Stimulated activated CD4-positive, alpha-beta T cell treated with anti-CD3 and anti-CD28 coated beads, Interleukin-1b, Interleukin-23, amount 100 ng/mL, for 24 hours (primary cell): Measurements from ENCODE around the gene TNFRSF1A.
A peak's percentile ranks its signal among the peaks of the same experiment; 100 is the strongest.

Source experiments
- DNase-seq, 4 experiments: peaks; one replicate each; pipeline ENCODE4 v3.0.0-alpha.2; 2020; ENCODE audit warnings: low read depth in 4 of 4, low spot score in 1 of 4

Gene TNFRSF1A

DNA sequence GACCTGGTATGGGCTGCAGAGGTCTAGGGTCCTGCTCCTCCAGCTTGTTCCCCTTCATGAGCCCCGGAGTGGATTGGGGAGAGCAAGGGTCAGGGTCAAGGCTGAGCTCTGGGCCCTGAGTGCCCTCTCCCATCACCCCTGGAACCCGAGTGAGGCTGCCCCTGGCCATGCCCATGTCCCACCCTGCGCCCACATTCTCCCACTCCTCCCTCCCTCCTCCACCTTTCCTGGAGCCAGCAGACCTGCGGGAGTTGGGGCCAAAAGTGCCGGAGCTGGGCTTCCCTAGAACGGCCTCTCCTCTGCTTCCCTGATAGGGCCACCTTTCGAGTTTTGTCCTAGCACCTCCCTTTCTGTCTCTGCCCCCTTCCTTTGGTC, 32.9 kb upstream of the TNFRSF1A start:
- DNase-seq, result no peak

DNA sequence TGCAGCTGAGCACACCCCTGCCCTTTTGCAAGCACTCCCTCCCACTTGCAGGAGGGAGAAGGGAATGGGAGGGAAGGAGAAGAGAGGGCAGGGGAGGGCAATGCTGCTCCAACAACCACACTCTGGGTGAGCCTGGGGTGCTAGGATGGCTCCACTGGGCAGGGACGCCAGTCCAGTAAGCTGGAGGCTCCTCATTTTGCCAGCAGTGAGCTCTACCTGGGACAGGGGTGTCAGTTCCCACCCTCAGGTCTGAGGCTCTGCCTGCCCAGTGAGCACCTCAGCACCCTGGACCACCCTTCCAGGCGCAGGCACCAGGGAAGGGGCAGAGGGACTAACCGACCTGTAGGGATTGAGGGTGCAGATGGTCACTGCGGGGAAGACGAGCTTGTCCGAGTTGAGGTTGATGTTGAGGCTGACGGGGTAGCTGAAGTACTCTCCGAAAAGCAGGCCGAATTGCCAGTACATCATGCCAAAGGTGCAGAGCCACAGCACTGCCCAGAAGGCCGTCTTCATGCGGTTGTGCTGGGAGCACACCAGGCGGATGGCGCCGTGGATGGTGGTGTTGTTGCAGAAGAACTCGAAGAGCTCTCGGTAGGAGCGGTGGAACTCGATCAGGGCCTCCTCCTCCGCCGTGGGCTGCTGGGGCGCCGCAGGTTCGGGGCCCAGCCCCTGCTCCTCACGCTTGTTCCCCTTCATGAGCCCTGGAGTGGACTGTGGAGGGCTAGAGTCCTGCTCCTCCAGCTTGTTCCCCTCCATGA, 32.3 kb upstream of the TNFRSF1A start:
- no peak for DNase-seq

DNA sequence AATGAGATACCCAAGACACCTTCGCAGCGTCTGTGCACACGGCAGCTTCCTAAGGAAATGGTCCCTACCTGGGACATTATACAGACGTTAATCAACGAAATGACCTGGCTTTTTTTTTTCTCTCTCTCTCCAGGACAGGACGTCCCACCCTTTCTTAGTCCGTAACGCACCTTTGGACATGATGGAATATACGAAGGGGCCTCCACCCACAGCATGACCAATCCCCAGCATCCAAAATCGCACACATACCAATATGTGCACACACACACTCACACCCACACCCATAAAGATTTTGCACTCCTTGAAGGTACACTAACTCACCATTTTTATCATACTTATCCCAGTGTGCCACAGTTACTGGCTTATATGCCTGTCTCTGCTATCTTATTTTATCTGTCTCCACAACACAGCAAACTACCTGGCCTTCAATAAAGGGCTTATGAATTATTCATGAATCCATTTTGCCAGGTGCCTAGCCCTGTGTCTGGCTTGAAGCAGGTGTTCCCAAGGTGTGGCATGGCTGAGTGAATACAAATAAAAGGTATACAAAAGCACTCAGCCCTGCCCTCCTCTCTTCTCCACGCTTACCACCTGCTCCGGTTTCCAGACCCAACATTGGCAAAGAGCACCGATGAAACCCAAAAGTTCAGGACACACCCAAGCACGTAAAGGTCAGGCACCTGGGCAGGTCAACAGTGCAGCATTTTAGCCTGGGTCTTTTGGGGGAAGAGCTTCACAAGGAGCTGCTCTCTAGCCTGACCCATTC, 31.3 kb upstream of the TNFRSF1A start:
- no peak for DNase-seq

DNA sequence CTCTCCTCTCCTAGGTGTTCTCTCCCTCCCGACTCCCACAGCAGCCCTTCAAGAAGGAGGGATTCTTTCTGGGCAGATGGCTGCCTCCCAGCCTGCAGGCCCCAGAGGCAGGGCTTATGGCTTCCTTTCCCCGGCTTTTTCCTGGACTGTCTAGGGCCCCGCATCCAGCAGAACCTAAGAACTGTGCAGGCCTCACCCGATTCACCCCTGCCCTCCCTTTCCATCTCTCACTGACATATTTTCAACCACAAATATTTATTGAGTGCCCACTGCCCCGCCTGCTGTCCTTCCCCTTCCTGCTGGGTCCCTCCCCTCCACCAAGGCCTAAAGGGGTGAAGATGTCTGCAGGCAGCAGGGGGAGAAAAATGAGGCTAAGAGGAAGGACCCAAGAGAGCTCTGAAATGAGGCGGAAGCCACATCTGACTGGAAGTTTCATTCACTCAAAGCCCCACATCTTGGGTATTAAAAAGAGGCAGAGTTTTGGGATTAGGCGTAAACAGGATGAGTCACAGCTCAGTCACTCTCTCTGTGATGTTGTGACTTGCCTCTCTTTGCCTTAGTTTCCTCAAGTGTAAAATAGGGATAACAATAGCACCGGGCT, 30.6 kb upstream of the TNFRSF1A start:
- DNase-seq, result no peak

DNA sequence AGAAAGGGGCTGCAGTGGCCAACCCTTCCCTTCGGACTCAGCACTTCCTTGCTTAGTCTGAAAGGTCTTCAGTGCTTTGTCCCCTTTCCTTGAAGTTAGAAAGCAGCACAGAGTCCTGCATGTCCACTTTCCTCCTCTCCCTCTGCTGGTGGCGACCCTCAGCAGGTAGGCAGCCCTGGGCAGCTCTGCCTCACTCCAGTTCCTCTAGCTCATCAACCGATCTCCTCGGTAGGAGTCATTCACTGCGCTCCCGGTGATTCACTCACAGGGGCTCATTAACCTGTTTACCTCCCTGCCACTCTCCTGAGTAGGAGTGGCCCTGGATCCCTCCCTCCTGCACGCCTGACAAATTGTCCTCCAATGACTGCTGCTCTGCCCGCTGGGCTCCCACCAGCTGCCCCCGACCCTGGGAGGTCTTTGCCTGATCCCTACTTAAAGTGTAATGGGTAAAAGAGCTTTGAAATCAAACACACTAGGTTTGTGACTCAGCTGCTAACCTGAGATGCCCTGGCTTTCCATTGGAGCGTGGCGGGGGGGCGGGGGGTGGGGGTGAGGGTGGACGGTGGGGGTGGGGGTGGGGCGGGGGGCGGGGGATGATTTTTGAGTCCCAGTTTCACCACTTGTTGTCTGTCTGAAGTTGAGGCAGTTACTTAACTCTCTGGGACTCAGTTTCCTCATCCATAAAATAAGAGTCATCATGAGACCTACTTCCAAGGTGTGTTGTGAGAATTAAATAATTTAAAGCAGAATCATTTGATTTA, 29.3 kb upstream of the TNFRSF1A start:
- DNase-seq, result no peak

DNA sequence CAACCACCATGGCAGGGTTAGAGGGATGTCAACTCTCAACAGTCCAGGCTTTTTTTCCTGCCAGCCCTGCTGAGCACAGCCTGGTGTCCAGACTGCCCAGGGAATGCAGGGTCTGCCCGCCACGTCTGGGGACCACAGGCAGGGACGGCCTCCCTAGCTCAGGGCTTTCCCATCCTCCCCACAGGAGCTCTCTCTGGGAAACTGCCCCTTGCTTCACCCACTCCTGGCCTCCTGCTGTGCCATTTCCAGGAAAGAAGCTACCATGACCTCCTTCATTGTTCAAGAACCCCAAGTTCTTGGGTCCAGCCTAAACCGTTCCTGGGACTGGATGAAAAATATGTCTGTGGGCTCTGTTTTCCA, 28.7 kb upstream of the TNFRSF1A start:
- no peak for DNase-seq

DNA sequence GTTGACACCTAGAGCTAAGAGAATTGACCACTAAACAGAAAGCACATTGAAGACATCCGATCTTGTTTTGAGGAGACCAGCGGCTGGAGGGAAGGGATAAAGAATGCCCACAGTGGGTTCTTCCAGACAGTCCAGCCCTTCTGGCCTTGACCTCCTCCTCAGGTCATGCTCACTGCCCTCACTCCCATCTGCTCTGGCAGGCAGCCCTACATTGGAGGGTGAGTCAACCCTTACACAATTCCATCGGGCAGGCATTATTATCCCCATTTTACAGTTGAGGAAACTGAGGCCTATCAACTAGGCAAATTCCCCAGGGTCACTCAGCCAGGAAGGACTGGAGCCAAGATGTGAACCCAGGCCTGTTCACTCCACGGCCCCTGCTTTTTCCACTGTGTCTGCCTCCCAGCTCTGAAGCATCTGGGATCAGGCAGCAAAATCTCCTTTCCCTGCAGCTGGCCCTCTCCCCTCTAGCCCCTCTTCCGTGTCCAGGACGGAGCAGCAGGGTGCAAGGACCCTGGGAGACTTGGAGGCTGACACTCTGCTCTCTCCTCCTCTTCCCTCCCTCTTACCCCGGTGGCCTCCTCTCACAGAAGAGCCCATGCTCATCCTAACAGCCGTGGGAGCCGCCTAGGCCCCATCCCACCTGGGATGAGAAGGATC, 28.2 kb upstream of the TNFRSF1A start:
- no peak for DNase-seq

DNA sequence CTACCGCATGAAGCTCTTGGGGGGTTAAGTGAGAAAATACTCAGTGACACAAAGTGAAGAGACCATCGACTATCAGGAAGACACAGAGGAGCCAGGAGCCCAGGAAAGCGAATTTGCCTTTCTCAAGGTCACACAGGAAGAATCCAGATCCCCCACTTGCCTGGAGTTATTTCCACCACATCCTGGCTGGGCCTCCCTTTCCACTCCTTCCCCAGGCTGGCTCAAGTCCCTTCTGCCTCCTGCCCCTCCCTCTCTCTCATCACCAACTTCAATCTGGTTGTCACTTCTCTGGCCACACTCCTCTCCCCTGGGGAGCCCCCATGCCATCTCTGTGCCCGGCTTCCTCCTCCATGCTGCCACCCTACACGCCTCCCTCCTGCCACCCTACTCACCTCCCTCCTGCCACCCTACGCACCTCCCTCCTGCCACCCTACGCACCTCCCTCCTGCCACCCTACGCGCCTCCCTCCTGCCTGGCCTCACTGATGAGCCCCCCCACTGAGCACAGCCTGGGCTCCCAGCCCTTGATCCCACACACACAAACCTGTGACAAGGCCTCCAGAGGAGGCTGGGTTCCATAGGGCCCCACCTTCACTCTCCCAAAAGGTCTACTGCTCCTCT, 27.1 kb upstream of the TNFRSF1A start:
- DNase-seq, result no peak

DNA sequence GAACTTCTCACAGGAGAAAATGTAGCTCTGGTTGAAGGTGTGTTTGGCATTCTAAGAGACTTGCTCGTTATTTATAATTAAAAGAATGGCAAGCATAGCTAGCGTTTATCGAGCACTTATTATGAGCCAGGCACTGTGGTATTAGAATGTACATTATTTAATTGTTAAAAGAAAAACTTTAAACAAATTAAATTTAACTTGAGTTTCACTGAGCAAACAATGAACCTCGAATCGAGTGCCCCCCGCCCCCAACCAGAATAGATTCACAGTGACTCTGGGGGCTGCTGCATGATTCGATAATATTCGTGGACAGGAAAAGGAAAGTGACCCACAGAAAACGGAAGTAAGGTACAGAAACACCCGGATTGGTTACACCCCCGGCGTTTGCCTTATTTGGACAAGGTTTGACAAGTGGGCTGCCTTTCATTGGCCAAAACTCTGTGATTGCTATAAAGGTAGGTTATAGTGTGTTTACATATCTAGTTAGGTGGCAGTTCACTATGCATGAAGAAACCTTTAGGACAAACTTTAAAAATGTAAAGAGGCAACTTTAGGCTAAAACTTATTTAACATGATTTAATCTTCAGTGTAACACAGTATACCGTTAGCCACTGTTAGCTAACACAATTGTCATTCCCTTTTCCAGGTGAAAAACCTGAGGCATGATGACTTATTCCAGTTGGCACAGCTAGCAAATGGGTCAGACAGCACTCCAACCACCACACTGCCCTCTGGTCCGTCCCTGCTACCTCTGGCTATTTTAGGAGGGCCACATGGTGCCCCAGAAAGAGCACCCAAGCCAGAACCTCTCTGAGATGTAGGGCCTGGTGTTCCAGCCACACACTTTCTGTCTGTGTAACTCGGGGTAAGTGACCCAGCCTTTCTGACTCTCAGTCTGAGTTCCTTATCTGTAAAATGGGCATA, 26.4 kb upstream of the TNFRSF1A start:
- no peak for DNase-seq

DNA sequence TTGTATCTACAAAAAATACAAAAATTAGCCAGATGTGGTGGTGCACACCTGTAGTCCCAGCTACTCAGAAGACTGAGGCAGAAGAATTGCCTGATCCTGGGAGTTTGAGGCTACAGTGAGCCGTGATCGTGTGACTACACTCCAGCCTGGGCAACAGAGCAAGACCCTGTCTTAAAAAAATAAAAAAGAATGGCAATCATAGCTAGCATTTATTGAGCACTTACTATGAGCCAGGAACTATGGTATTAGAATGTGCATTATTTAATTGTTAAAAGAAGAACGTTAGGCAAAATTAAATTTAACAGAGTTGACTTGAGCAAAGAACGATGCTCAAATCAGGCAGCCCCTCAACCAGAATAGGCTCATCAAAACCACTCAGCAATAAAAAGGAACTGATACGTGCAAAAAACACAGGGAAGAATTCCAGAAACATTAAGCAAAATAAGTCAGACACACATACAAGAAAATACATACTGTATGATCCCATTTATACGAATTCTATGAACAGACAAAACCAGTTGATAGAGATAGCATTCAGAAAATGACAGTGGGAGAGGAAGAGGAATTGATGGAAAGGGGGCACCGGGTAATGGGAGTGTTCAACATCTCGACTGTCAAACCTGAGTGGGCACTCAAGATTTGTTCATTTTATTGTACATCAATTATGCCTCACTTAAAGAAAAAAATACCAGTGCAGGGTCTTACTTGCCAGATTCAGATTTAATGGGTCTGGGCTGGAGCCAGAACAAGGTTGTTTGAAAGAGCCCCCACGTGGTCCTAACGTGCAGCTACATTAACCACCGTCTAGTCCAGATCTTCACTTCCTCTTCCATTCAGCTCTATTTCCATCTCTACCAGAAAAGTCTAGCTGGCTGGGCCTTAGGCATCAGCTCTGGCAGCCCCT, 25.4 kb upstream of the TNFRSF1A start:
- DNase-seq, result no peak

DNA sequence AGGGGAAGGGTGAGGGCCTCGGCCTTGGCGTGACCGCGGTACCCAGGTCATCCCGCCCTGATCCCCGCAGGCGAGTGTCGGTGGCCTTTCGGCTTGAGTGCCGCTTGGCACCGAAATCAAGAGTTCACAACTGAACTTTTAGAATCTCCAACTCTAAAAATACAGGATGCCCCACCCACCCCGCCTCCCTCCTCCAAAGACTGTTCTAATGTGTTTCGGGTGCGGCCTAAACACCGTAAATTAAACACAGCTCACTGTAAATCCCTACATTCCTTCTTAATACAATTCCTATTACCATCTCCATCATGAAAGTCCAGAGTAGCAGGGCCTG, 22.1 kb upstream of the TNFRSF1A start:
- DNase-seq, result no peak

DNA sequence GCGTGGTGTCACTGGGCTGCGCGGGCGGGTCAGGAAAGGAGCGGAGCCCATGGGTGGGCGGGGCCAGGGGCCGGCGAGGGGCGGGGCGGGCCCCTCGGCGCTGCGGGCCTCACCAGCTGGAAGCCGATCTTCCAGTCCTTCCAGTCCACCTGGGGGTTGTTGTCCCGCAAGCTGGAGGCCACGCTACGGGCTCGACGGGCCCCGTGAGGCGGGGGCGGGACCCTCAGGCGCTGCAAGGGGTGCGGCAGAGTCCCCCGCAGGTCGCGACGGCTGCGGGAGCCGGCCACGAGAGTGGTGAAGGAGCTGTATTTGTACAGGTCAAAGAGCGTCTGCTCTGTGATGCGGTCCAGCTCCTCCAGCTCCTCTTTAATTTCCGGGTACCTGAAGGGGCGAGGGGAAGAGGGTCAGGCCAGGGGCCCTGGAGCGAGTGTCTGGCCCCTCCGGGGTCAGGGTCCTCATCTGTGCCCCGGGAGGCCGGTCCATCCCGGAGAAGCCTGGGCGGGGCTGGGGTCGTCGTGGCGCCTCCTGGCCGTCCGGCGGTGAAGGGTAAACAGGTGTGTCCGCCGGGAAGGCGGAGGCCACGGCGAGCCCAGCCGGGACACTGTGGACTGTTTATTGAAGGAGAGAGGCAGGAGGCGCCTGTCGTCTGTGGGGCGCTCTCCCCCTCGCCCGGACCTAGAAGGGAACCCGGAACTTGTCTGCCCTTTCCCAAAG, 21.6 kb upstream of the TNFRSF1A start:
- DNase-seq, result peak; percentile 44 to 68 (median 51)

DNA sequence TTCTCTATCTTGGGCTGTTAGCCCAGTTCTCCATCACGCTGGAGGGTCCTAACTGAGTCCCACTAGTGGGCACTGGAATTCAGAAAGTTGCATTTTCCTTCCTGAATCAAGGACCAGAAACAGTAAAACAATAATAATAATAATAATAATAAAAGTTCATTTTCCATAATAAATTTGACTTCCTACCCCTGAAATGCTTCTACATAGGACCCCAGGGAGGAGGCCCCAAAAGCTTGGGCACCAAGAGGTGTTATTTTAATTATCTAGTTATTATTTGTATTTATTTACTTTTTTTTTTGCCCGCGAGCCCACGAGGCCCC, 21.1 kb upstream of the TNFRSF1A start:
- DNase-seq, result no peak

DNA sequence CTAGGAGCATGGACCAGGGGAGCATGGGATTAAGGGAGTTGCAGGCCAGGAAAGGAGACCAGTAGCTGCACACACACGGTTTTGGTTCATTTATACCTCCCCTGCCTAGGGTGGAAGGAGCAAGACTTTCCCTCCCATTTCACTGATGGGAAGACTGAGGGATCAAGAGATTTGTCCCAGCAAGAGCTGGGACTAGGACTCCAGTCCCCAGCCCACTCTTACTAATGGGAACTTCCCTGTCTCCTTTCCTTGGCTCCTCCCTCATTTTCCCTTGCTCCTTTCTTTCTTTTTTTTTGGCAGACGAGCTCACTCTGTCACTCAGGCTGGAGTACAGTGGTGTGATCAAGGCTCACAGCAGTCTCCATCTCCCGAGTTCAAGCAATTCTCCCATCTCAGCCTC, 20.5 kb upstream of the TNFRSF1A start:
- DNase-seq, result no peak

DNA sequence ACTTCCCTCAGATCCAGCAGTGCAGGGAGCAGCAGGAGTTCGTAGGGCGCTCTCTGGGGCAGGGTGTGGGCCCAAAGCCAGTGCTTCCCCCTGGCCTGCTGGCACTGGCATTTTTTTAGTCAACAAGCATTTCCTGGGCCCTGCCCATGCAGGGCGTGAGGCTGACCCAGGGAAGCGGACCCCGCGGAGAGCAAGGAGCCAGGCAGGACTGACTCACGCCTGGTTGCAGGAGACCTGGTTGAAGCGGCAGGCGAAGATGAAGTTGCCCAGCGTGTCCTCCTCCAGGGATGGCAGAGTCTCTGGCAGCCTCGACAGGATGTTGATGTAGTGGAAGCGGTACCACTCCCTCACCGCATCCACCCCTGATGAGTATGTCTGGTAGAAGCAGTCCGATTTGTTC, 20.0 kb upstream of the TNFRSF1A start:
- DNase-seq, result no peak

DNA sequence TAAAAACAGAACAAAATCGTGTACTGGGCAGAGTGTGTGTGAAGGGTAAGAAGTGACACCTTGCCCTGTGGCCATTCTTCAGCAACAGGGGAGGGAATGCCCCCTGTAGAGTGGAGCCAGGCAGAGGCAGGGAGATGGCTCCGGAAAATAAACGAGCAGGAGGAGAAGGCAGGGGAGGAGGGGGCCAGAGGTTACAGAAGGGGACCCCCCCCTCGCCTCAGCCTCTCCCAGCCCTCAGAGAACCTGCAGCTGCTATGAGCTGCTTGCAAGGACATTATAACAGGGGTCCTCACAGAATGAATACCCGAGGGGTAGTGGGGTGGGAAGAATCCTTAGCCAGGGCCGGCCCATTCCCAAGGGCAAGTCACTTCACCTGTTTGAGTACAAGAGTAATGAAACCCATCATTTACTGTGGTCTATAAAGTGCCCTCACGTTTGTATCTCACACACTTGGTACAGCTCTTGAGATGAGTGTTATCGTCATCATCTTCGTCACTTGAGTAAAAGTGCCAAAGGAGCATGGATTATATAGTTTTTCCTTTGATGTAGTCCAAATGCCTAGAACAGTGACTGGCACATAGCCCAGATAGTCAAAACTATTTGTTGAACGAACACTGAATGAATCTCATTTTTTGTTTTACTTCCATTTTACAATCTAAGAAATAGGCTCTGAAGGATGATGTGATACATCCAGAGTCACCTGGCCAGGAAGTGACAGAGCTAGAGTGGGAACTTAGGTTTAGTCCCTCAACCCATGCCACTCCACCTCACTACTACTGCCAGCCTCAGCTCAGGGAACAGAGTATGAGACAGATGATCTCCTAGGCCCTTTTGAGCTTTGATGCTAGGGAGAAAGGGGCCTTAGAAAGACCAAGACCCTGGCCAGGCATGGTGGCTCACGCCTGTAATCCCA, 19.0 kb upstream of the TNFRSF1A start:
- no peak for DNase-seq

DNA sequence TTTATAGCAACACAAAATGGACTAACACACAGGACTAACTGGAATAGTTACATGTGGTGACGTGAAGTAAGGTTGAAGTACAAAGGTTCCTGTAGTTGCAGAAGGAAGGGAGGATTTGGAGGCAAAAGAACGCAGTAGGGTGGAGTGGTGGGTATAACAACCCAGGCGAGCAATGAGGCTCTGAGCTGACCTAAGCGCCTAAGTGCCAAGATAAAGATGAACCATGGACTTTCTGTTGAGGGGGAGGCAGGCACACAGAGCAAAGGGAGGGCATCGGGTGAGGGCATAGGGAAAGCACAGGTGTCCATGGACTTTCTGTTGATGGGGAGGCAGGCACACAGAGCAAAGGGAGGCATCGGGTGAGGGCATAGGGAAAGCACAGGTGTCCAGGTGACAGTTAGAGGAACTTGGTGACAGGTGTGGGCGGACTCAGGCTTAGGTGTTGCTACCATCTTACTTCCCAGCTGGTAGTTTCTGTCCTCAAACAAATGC, 18.2 kb upstream of the TNFRSF1A start:
- DNase-seq, result no peak
